Astrocyte (in vitro differentiated cells and primary cell): ENCODE results near the gene SLC25A29.

ENCODE experiments used
- CTCF ChIP-seq: IDR thresholded peaks from 2 replicates; pipeline ENCODE4 v1.5.1; 2011; ENCODE audit warnings: low read depth, mild to moderate bottlenecking, inconsistent platforms, low read length, moderate library complexity; ENCODE audit not compliant: insufficient read depth
- EZH2 ChIP-seq: IDR thresholded peaks from 2 replicates; pipeline ENCODE4 v1.6.1; 2012; ENCODE audit warnings: mild to moderate bottlenecking, low read length, inconsistent platforms; ENCODE audit not compliant: insufficient read depth

DNA sequence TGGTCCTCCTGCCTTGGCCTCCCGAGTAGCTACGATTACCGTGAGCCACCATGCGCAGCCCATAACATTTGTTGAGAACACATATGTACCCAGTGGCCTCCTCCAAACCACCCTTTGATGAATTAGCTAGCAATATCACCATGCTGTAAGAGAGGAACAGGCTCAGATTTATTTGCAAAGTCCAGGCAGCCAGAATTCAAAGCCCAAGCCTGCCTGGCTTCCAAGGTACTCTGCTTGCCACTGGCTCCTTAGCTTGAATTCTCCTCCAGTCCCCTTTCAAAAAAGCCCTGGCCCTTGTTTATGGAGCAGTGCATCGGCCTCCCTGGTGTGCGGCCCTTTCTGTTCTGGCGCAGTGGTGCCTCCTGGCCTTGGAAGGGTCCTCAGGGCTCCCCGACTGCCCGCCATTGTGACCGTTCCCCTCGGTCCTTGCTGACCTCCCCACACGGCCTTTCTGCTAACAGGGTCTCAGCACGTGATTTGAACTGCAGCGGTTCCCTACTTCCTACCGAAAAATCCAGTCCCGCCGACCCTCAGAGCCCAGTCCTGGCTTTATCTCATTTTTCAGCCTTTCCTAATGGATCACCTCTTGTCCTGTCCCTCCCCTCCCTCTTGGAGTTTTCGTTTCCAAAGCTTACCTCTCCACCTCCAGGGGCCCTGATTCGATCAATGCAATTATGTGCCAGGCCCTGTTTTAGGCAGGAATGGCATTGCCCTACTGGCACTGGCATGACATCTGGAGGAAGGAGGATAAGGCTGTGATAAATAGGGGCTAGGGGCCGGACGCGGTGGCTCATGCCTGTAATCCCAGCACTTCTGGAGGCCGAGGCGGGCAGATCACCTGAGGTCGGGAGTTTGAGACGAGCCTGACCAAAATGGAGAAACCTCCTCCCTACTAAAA, 22.0 kb downstream of the SLC25A29 start:
- TF ChIP-seq CTCF = no peak
- TF ChIP-seq EZH2 = no peak
